Keratinocyte (primary cell): ENCODE results near the gene SRD5A2. TPM values are rescaled to one million over a fixed set of nuclear protein-coding genes. Genes with fewer than 3 reads are reported as not detected.

Experiments
- DNase-seq: peaks from one replicate; pipeline ENCODE4 v3.0.0-alpha.2; 2011; ENCODE audit warnings: low read depth, missing footprints, low spot score
- FAIRE-seq: peaks from 2 replicates; lab custom pipeline; 2011; peaks lifted over from hg19 to GRCh38; lab: Jason Lieb, UNC
- H2AFZ ChIP-seq: 2 replicates; pipeline ENCODE4 v1.6.0; 2012; ENCODE audit warnings: low read length, control low read depth, inconsistent platforms; ENCODE audit not compliant: control insufficient read depth
- H3K27ac ChIP-seq: 2 replicates; pipeline ENCODE4 v1.5.1; 2011; ENCODE audit warnings: low read length; ENCODE audit not compliant: control insufficient read depth, insufficient read depth
- H3K27me3 ChIP-seq: 3 replicates; pipeline ENCODE4 v1.6.0; 2011; ENCODE audit warnings: low read length; ENCODE audit not compliant: control insufficient read depth, insufficient read depth; ENCODE audit errors: extremely low read depth
- H3K36me3 ChIP-seq, 2 experiments: 2 replicates in 1 of 2; 3 replicates in 1 of 2; pipeline ENCODE4 v1.5.1; 2011; ENCODE audit warnings: low read length in 2 of 2, mild to moderate bottlenecking in 1 of 2; ENCODE audit not compliant: control insufficient read depth in 2 of 2, insufficient read depth in 2 of 2; ENCODE audit errors: extremely low read depth in 1 of 2
- H3K4me1 ChIP-seq: 3 replicates; pipeline ENCODE4 v1.5.1; 2011; ENCODE audit warnings: low read length; ENCODE audit not compliant: control insufficient read depth, insufficient read depth; ENCODE audit errors: extremely low read depth
- H3K4me2 ChIP-seq: 3 replicates; pipeline ENCODE4 v1.6.0; 2011; ENCODE audit warnings: low read depth, low read length; ENCODE audit not compliant: control insufficient read depth, insufficient read depth; ENCODE audit errors: extremely low read depth
- H3K4me3 ChIP-seq, 3 experiments: fragments of 200-600 bp in 1 of 3; sonication (generic) in 1 of 3; 2 replicates in 2 of 3; 3 replicates in 1 of 3; pipeline ENCODE4 v1.5.1; 2011 to 2016; ENCODE audit warnings: low read length in 3 of 3, mild to moderate bottlenecking in 3 of 3, control low read depth in 2 of 3, inconsistent platforms in 1 of 3, low read depth in 1 of 3, mixed read lengths in 1 of 3, mixed run types in 1 of 3, moderate library complexity in 1 of 3; ENCODE audit not compliant: control insufficient read depth in 2 of 3, insufficient read depth in 2 of 3; ENCODE audit errors: extremely low read depth in 1 of 3
- H3K79me2 ChIP-seq: 2 replicates; pipeline ENCODE4 v1.6.0; 2012; ENCODE audit warnings: low read length; ENCODE audit not compliant: control insufficient read depth, insufficient read depth
- H3K9ac ChIP-seq: 3 replicates; pipeline ENCODE4 v1.6.0; 2011; ENCODE audit warnings: low read length; ENCODE audit not compliant: control insufficient read depth, insufficient read depth; ENCODE audit errors: extremely low read depth
- H3K9me1 ChIP-seq: 3 replicates; pipeline ENCODE4 v1.6.0; 2011; ENCODE audit warnings: low read length; ENCODE audit not compliant: control insufficient read depth, insufficient read depth; ENCODE audit errors: extremely low read depth
- H3K9me3 ChIP-seq: 2 replicates; pipeline ENCODE4 v1.5.1; 2012; ENCODE audit warnings: low read depth, low read length; ENCODE audit not compliant: control insufficient read depth
- H4K20me1 ChIP-seq: 3 replicates; pipeline ENCODE4 v1.6.0; 2011; ENCODE audit warnings: low read length; ENCODE audit not compliant: control insufficient read depth, insufficient read depth; ENCODE audit errors: extremely low read depth
- CTCF ChIP-seq, 3 experiments: IDR thresholded peaks in 1 of 3; conservative IDR thresholded peaks in 1 of 3; optimal IDR thresholded peaks in 1 of 3; 2 replicates in 2 of 3; 3 replicates in 1 of 3; pipeline versions ENCODE3 to v1.5.1; 2011; ENCODE audit warnings: low read length in 3 of 3, mild to moderate bottlenecking in 3 of 3, moderate library complexity in 2 of 3, control low read depth in 1 of 3, inconsistent platforms in 1 of 3; ENCODE audit not compliant: insufficient read depth in 2 of 3; ENCODE audit errors: extremely low read depth in 1 of 3
- EZH2 ChIP-seq: IDR thresholded peaks from one replicate; pipeline ENCODE4 v1.6.1; 2012; ENCODE audit warnings: inconsistent platforms, mild to moderate bottlenecking, low read length, moderate library complexity
- dilution Hi-C: fragments of 300-500 bp; cut with MboI; formaldehyde crosslinking; loops from one replicate; pipeline ENCODE4 v1.7.0; 2020; ENCODE audit warnings: low sequenced_read_pairs; ENCODE audit not compliant: extremely low pct_ligation_motif_present
- polyA plus RNA-seq, 5 experiments: library from polyadenylated mRNA; depleted of rRNA in 3 of 5; stranded (reverse) in 3 of 5; stranded (forward) in 1 of 5; unstranded in 1 of 5; fragments of >200 nt; gene quantifications; 1 replicate in 1 of 5; 2 replicates in 3 of 5; 3 replicates in 1 of 5; pipeline versions ENCODE4 v1.2.1 to v1.2.3, GENCODE V29; 2011 to 2012; ENCODE audit warnings: missing spikeins in 2 of 5, low read depth in 1 of 5, low replicate concordance in 1 of 5

Gene SRD5A2
- polyA plus RNA-seq, 1 donor (not counting 4 experiments of a cell fraction or from before 2014, with no cell fraction given): 0.04 TPM

- Histone ChIP-seq H3K4me2 (no peak overlapping the region), H3K4me3 (no peak overlapping the region), H4K20me1 (no peaks in the 10 kb centered on the region), H3K9me1 (no peaks in the 10 kb centered on the region), H3K9me3 (no peaks in the 10 kb centered on the region), H3K4me1 (no peaks in the 10 kb centered on the region), H3K27ac (no peak overlapping the region), H3K27me3 (peaks cover 44% of the 10 kb centered on the region), H2AFZ (no peak overlapping the region), H3K79me2 (no peaks in the 10 kb centered on the region), H3K9ac (no peak overlapping the region), H3K36me3 (no peaks in the 10 kb centered on the region)
- no peak for DNase-seq
- FAIRE-seq: no peak
- dilution Hi-C loops: no loop called here
- TF ChIP-seq CTCF (optimal IDR thresholded peaks at IDR 0.05 in 1 of 3, IDR thresholded peaks at IDR 0.05 in 1 of 3, conservative IDR thresholded peaks at IDR 0.05 in 1 of 3; ENCODE audit: extremely low read depth in 1 of 3, insufficient read depth in 2 of 3, low read length in 3 of 3) (no peak), EZH2 (no peak)
Observed at GRCh38 chr2:31578316-31578715, 2.4 kb downstream of the SRD5A2 start.

DNA sequence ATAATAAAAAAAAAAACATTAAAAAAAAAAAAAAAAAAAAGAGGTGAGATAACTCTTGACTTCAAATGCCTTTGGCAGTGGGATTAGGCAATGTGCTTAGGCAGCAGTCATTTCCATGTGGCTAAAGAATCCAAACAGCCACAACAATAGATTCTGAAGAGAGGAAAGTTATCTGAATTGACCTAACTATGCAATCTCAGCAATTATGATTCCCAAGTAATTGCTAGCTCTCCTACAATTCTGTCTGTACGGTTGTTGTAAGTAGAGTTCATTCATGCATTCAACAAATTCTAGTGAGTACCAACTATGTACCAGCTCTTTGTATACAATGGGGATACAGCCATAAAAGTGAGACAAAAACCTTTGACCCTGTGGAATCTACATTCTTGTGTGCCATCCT lies 3.6 kb downstream of the SRD5A2 start:
- TF ChIP-seq EZH2 (no peak), CTCF (optimal IDR thresholded peaks at IDR 0.05 in 1 of 3, IDR thresholded peaks at IDR 0.05 in 1 of 3, conservative IDR thresholded peaks at IDR 0.05 in 1 of 3; ENCODE audit: extremely low read depth in 1 of 3, insufficient read depth in 2 of 3, low read length in 3 of 3) (no peak)
- Histone ChIP-seq H3K36me3 (no peaks in the 10 kb centered on the region), H3K79me2 (no peaks in the 10 kb centered on the region), H3K4me2 (no peak overlapping the region), H3K4me3 (no peak overlapping the region), H3K9me3 (no peaks in the 10 kb centered on the region), H3K27ac (no peak overlapping the region), H3K4me1 (no peaks in the 10 kb centered on the region), H3K9ac (no peak overlapping the region), H3K9me1 (no peaks in the 10 kb centered on the region), H2AFZ (no peak overlapping the region), H4K20me1 (no peaks in the 10 kb centered on the region), H3K27me3 (peaks cover 39% of the 10 kb centered on the region)
- DNase-seq: no peak
- dilution Hi-C loops: no loop called here
- no peak for FAIRE-seq
